Measurements from ENCODE around the gene KMT2A.
A peak's percentile ranks its signal among the peaks of the same experiment; 100 is the strongest.
"Not testable (repeated sequence)": the region's sequence is repeated elsewhere in the genome, so short reads cannot be mapped to it uniquely, and the experiment has no call there.

KMT2A gene

GRCh38 chr11:118435893-118436624 lies at the start of gene KMT2A:
KMT2A (plus strand) TSS chr11:118436492; CDS start chr11:118436513, 21 bp downstream.
- DNase-seq = peak; percentile 99

GRCh38 chr11:118396097-118396501 lies 40.2 kb upstream of the KMT2A start:
- DNase-seq = no peak

- DNase-seq = no peak
These were observed 38.8 kb upstream of the KMT2A start for GRCh38 chr11:118397448-118397847.

- no peak for DNase-seq
These were observed 37.3 kb upstream of the KMT2A start for GRCh38 chr11:118398791-118399559.

- peak; percentile 97 for DNase-seq
These were observed 35.0 kb upstream of the KMT2A start, which contains the start of gene ATP5MG for GRCh38 chr11:118401151-118401879. ATP5MG (plus strand) TSS chr11:118401606; CDS start chr11:118401666, 60 bp downstream.

GRCh38 chr11:118401880-118402590 lies 34.3 kb upstream of the KMT2A start:
- no peak for DNase-seq

GRCh38 chr11:118402594-118402993 lies 33.7 kb upstream of the KMT2A start:
- DNase-seq = not testable (repeated sequence)

- no peak for DNase-seq
These were observed 29.6 kb upstream of the KMT2A start for GRCh38 chr11:118406599-118407166.

- no peak for DNase-seq
These were observed 26.1 kb upstream of the KMT2A start for GRCh38 chr11:118410055-118410745.

- no peak for DNase-seq
These were observed 24.8 kb upstream of the KMT2A start for GRCh38 chr11:118411530-118411929.

GRCh38 chr11:118412921-118413320 lies 23.4 kb upstream of the KMT2A start:
- no peak for DNase-seq

- no peak for DNase-seq
These were observed 21.1 kb upstream of the KMT2A start for GRCh38 chr11:118415062-118415738.

- peak; percentile 35 for DNase-seq
These were observed 20.6 kb upstream of the KMT2A start for GRCh38 chr11:118415739-118416068.

GRCh38 chr11:118416900-118417299 lies 19.4 kb upstream of the KMT2A start:
- not testable (repeated sequence) for DNase-seq

GRCh38 chr11:118417801-118418200 lies 18.5 kb upstream of the KMT2A start:
- DNase-seq = no peak

GRCh38 chr11:118418766-118419165 lies 17.5 kb upstream of the KMT2A start:
- DNase-seq = no peak

GRCh38 chr11:118427707-118428106 lies 8.6 kb upstream of the KMT2A start:
- no peak for DNase-seq

GRCh38 chr11:118430956-118431355 lies 5.3 kb upstream of the KMT2A start:
- no peak for DNase-seq

- DNase-seq = no peak
These were observed 2.2 kb upstream of the KMT2A start for GRCh38 chr11:118434123-118434552.

GRCh38 chr11:118434553-118435289 lies 1.6 kb upstream of the KMT2A start:
- peak; percentile 57 for DNase-seq

Measured in RPMI8226 (cell line).